NCI-H187 (cell line): ENCODE data around the gene CKLF.
A peak's percentile ranks its signal among the peaks of the same experiment; 100 is the strongest.
"Not testable (repeated sequence)": the region's sequence is repeated elsewhere in the genome, so short reads cannot be mapped to it uniquely, and the experiment has no call there.

Experiments used
- DNase-seq, 2 experiments: peaks; one replicate each; lab custom pipeline; 2025; lab: John Stamatoyannopoulos, UW

The CKLF gene, protein sequence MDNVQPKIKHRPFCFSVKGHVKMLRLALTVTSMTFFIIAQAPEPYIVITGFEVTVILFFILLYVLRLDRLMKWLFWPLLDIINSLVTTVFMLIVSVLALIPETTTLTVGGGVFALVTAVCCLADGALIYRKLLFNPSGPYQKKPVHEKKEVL

DNA sequence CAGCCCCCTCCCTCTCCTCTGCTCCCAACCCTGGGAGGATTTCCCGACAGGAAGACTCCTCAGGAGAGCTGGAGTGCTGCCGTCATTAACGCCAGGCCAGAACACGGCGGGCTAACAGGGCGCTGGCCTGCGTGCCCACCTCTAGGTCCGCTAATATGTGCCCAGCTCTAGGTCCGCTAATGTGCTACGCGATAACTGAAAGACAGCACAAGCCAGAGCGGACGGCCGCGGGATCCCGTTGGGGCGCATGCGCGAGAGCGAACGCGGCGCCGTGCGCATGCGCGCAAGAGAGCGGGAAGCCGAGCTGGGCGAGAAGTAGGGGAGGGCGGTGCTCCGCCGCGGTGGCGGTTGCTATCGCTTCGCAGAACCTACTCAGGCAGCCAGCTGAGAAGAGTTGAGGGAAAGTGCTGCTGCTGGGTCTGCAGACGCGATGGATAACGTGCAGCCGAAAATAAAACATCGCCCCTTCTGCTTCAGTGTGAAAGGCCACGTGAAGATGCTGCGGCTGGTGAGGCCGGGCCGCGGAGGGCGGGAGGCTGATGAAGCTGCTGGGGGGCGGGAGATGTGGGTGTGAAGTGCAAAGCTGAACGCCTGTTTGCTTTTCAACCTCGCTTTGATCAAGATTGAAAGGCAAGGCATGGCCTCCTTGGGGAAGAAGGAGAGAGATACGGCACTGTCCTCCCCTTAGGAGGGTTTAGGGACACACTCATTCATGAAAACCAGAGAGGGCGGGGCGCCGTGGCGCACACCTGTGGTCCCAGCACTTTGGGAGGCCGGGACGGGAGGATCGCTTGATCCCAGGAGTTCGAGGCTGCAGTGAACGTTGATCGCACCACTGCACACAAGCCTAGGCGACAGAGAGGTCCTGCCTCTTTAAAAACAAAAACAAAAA lies at the start of gene CKLF:
Gene CKLF (plus strand): TSS at position 291 of the 892 bp plus-strand sequence. CDS start 140 bp downstream, at position 431.
- peak; percentile 52 to 85 for DNase-seq

DNA sequence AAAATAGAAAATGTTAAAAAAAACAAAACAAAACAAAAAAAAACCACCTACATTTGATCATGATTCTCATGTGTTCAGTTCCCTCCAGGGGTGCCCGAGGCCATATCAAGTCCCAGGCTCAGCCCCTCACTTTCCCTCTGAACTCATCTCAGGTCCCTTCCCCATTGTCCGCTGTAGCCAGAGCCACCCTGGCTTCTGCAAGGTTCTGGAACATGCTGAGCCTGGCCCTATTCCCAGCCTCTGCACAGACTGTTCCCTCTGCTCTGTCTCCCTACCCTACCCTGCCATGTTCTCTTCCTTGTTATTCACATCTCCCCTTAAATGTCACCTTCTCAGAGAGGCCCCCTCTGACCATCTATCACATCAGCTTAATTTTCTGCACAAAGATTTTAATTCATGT lies 49.3 kb upstream of the CKLF start:
- no peak for DNase-seq

DNA sequence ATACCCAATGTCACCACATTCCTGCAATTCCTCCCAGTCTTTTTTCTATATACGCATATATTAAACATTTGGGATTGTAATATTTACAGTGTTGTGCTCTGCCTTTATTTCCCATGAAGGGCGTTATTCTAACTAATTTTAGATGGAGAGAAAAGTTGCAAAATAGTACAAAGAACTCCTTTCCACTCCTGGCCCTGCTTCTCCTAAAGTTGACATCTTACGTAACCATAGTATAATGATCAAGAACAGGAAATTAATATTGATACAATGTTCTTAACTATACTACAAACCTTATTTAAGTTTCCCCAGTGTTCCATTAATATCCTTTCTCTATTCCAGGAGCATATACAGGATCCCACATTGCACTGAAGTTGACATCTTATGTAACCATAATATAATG lies 48.8 kb upstream of the CKLF start:
- no peak for DNase-seq

DNA sequence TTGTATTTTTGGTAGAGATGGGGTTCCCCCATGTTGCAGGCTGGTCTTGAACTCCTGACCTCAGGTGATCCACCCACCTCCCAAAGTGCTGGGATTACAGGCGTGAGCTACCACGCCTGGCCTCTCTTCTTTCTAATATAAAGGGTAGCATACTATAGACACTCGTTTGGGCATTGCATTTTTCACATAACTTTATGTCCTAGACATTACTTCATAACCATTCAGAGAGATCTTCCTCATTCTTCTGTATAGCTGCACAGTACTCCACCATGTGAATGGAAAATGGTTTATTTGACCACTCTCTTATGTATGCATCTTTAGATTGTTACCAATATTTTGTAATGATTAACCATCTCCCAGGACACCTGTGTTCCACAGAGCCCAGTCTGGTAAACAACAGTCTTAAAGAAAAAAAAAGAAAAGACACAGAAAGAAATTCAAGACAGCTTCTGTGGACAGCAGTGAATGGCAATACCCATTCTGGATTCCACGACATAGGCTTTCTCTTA lies 44.6 kb upstream of the CKLF start:
- DNase-seq, result no peak

DNA sequence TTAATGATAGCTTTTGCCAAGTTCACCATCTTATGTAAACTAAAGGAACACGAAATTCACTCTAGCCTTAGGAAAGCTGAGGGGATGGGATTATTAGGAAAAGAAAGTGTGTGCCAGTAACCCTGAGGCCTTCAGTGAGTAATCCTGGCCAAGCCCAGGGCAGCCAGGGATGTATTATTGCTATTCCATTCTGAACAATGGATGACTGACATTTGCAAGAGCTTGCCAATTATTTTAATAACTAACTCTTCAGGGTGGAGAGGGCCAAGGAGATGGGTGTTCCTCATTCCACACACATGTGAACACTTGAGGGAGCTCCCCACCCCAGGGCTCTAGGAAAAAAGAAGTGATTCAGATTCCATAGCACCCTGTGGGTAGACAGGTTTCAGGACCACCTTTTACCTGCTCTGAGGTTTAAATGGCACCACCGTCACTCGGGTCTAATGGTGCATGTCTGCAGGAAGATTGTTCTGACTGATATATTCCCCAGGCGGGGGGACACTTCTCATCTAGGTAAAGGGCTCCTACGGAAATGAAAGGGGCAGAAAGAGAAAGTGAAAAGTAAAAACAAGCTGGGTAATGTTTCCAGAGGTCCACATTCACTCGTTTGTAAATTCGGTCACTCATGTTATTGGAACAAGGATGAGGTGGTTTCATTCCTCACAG lies 44.0 kb upstream of the CKLF start:
- no peak for DNase-seq

DNA sequence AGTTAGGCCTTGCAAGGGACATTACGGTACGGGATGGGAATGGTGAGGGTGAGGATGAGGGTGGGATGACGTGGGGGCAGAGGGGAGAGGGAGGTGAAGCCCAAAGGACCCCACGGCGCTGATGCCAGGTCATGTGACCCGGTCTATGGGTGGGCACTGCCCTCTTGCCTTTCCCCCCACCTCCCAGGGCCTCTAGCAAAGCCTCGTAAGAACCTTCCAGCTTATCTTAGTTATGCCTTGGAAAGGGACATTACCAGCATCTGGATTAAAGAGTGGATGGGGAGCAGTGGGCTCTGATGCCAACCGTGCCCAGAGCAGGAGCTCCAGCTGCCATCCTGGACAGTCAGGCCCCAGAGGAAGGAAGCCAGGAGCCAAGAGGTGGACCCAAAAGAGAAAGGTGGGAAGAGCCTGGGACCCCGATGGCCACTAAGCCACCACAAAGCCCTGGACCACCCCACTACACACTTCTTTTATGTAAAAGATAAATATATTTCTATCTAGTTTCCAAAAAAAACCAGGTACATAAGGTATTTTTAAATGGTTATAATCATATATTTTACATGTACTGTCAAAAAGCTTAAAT lies 43.4 kb upstream of the CKLF start:
- DNase-seq, result no peak

DNA sequence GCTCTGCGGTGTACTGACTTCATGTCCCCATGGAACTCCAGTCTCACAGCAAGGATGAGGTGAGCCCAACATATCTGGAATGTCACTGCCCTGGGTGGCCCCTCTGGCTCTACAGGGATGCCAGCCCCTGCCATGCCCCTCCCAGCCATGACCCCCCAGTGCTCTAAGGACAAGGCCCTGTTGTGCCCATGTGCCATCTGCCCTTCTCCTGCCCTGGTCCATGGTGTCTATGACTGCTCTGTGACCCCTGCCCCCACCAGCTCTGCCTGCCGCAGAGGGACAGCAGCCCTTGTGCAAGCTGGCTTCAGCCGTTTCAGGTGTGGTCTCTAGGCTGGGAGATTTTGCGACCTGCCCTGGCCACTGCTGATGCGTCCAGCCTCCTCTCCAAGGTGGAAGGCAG lies 42.8 kb upstream of the CKLF start:
- no peak for DNase-seq

DNA sequence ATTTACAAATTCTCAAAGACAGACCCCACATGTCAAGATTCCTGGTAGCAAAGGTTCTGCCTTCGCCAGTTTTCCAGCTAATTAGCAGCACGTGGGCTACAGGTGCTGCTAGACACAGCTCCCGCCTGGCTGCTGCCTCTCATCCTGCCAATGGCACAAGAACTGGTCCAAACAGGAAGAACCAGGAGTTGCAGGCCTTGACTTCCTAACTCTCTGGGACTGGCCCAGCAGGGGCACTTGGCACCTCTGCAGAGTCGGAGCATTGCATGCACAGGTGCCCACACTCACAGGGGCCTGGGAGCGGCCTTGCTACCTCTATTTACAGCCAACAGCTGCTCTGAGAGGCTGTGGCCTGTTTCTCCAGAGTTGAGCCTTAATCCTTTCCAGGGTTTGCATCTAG lies 42.1 kb upstream of the CKLF start:
- DNase-seq, result no peak

DNA sequence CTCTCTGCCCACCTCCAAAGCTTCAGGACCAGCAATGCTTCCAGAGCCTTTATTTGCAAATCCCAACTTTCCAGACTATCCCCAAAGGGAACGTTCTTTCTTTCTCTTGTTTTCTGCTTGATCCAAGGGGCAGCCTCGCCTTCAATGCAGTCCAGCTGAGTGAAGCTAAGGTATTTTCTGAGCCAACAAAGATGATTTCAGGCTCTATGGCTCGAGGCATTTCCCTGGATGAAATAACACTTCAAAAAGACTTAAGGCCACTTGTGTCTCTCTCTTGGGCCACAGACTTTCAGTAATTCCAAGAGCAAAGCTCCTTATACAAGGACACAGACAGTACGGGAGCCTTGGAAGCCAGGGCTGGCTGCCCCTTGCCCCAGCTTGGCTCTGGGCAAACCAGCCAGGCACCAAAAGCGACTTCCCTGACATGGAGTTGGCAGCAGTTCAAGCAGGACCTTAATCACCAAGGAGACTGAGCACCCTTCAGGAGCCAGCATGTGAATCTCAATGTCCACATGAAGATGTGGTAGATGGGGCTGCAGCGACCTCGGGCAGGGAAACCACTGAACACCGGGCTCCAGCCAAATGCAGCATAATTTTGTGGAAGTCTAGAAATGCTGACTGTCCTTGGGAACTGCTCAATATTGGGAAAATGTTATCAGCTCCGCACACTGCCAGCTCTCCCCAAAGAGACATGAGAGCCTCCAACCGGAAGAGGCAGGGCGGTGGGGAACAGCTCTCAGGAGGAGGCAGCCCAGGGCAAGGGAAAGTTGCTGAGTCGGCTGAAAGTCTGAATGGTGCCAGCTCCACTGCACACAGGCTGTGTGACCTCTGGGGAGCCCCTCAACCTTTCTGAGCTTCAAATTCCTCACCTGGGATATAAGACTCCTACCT lies 41.4 kb upstream of the CKLF start:
- no peak for DNase-seq

DNA sequence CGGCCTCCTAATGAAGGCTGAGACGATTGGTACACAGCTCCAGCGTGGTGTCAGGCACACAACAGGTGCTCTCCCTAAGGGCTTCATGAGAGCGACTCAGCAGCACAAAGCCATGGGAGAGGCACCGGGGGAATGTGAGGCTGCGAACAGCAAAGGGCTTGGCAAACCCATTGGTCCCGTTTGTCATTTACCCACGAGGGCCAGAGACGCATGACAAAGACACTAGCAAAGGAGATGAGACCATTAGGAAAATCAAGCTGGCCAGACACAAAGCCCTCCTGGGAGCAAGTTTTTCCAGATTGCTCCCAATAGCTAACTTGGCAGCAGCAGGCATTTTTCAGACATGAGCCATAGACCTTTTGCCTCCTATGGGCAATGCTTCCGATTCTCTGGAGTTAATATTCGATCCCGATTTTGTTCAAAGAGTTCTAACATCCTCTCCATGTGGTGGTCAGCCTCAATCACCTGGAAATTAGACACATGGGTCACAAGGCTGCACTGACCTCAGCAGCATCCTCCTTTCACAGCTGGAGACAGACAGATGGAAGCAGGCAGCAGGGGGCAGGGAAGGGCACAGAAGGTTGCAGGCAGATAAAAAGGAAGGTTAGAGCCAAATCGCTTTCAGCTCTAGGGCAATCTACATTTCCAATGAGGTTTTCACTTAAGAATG lies 40.6 kb upstream of the CKLF start:
- DNase-seq, result no peak

DNA sequence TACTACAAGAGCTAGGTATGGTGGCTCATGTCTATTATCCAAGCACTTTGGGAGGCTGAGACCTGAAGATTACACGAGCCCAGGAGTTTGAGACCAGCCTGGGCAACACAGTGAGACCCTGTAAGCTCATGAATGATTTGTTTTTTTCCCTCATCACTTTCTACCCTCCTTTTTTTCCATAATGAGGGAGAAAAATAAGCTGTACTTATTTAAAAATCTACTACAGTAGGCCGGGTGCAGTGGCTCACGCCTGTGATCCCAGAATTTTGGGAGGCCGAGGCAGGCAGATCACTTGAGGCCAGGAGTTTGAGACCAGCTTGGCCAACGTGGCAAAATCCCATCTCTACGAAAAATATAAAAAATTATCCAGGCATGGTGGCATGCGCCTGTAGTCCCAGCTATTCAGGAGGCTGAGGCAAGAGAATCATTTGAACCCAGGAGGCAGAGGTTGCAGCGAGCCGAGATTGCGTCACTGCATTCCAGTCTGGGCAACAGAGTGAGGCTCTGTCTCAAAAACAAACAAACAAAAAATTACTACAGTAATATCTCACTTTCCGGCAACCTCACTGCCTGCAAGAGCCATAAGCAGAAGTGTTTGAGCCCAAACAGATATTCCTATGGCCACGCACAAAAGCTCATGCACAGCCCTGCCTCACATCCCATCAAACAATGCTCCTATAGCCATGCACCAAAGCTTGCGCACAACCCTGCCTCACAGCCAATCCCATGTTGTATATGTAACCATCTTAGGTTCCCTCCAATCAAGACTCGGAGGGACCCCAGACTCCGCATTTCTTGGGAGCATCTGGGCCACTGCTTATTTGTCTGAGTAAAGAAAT lies 39.9 kb upstream of the CKLF start:
- DNase-seq, result no peak

DNA sequence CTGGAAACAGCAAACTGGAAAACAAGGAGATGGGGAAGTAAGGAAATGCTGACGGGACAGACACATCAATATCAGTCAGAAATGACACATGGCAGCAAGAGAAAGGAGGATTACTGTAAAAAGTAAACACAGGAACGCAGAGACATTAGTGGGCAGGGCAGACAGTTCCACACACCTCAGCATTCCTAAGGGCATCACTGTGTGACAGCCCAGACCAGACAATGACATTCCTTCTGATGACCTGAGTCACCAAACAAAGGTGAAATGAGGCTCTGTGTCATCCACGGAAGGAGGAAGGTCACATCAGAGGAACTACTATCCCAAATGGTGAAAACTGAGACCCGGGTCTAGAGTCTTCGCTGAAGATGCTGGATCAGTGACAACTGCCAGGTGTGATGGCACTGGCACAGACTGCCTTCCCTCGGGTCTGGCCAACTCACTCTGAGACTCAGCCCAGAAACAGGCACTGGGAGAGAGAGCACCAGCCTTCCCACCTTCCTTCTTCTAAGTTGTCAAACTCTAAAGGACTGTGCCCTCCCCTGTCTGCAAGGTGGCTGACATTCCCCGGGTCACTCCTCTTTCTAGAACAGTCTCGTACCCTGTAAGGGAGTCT lies 39.2 kb upstream of the CKLF start:
- DNase-seq, result no peak

DNA sequence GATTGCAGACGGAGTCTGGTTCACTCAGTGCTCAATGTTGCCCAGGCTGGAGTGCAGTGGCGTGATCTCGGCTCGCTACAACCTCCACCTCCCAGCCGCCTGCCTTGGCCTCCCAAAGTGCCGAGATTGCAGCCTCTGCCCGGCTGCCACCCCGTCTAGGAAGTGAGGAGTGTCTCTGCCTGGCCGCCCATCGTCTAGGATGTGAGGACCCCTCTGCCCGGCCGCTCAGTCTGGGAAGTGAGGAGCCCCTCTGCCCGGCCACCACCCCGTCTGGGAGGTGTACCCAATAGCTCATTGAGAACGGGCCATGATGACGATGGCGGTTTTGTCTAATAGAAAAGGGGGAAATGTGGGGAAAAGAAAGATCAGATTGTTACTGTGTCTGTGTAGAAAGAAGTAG lies 38.0 kb upstream of the CKLF start:
- not testable (repeated sequence) for DNase-seq

DNA sequence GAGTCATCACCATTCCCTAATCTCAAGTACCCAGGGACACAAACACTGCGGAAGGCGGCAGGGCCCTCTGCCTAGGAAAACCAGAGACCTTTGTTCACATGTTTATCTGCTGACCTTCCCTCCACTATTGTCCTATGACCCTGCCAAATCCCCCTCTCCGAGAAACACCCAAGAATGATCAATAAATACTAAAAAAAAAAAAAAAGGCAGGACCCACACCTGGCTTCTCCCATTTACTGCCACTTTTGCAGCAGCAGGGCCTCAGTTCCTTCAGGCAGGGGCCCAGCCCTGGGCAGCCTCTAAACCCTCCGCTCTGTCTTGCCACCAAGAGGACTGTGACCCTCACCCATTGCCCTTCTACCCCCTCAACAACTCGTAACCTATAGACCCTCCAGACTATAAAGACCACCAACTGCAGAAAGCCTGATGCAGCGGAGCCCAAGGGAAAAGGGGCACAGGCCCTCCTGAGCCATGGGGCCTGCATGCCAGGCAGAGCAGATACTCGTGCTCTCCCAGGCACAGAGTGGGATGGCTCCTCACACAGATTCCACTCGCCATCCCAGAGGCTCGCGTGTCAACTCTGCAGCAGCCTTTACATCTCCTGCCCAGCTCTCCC lies 37.3 kb upstream of the CKLF start:
- not testable (repeated sequence) for DNase-seq

DNA sequence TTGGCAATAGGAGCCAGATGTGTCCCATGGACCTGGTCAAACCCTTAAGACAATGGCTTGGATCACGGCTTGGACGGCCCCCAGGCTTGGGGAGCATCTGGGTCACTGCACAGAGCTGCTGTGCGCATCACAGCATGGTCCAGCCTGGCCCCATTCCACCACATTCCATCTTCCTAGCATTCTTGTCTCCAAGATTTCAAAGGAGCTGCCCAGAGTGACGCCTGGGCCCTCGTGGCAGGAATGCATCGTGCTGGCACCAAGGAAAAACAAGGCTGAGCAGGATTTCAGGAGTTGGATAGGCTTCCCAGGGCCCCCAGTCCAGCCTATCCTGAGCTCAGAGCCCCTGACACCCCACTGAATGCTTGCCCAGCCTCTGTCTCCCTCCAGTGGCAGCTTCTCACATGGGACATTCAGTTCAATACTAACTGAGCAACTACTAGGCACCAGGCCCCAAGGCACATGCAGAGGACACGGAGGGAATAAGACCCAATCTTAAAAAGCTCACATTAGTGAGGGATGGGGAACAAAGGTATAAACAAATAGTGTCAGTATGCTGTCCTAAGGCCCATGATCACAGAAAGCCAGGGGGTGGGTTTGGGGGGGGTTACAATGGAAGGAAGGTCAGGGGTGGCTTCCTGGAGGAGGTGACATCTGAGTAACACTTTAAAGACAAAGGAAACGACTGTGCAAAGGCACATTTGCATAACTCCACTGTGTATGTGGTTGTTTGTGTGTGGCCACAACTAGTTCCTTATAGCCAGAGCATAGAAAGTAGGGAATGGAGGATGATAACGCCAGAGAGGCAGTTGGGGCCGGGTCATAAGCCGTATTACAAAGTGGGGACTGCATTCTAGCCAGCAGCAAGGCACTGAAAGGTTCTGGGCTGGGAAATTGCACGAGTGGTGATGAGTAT lies 36.5 kb upstream of the CKLF start:
- DNase-seq, result no peak

DNA sequence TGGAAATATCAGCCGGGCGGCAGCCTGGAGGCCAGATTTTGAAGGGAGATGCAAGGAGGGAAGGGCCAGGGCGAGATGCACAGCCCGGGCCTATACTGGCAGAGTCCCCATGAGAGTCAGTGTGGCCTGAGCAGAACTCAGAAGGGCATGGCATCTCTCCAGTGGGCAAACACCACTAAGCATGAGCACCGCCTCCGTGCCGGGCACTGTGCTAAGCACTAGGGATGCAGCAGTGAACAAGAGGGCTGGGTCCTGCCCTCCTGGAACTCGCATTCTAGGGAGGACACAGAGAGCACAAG lies 35.9 kb upstream of the CKLF start:
- no peak for DNase-seq

DNA sequence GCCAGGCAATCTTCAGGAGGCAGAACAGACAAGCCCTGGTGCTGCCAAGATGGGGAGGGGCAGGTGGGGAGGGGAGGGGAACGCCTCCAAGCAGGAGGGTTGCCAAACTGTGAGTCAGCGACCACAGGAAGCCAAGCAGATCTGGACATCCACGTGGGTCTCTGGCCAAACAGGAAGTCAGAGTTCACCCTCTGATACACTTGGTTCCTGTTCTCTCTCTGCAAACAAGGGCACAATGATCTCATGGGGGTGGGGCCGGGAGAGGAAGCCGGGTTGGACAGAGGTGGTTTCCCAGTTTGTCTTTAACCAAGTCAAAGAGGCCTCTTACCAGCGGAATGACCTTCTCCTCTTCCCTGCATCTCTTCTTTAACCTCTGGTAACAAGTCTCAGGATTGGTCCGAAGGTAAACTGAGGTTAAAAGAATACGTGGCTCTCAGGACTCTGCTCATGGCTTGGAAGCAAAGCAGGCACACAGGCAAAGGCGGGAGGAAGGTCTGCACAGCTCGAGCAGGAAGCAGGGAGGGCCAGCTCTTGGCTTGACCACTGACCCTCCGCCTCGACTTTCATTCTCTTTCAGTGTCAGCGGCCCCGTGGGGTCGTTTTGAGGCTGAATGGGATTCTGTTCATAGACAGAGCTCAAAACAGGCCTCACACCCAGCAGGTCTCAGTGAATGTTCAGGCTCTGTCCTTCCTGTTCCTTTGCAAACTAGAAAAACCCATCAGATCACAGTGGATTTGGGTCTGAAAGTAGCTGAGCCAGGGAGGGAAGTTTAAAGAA lies 35.4 kb upstream of the CKLF start:
- no peak for DNase-seq
